CD1c-positive myeloid dendritic cell (primary cell): ENCODE data around the gene STAB1.

Source experiments
- DNase-seq: peaks from one replicate; pipeline ENCODE4 v3.0.0-alpha.2; 2016; ENCODE audit errors: extremely low spot score

Gene STAB1

DNA sequence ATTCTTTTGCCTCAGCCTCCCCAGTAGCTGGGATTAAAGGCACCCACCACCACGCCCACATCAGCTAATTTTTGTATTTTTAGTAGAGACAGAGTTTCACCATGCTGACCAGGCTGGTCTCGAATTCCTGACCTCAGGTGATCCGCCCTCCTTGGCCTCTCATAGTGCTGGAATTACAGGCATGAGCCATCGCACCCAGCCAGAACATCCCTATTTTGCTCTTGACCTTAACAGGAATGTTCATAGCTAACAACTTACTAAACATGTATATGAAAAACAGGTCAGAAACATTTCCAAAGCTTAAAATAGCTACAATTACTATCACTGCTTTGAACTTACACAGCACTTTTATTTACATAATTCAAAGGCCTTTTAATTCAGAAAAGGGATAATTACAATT lies 74.9 kb downstream of the STAB1 start:
- no peak for DNase-seq

GRCh38 chr3:52572221-52572620 lies 77.1 kb downstream of the STAB1 start:
- no peak for DNase-seq
